Esophagus mucosa (tissue), 1 donor: ENCODE results near the gene ROCK1. TPM values are rescaled to one million over a fixed set of nuclear protein-coding genes. Genes with fewer than 3 reads are reported as not detected.

ENCODE experiments used
- ATAC-seq: fragments of 200-7000 bp; cut with Tn5 transposase; one replicate; pipeline ENCODE4 v1.9.1; 2020
- total RNA-seq: library from RNA; stranded (reverse); gene quantifications from one replicate; pipeline ENCODE4 v1.2.4, GENCODE V29; 2023
- donor health status: DM: yes; HTN: yes; CAD: no.

Gene ROCK1
- total RNA-seq, 1 donor from 2014 or later: 16.8 TPM

- ATAC-seq: no peak
These were observed 5.7 kb downstream of the ROCK1 start for GRCh38 chr18:21105936-21106335.

DNA sequence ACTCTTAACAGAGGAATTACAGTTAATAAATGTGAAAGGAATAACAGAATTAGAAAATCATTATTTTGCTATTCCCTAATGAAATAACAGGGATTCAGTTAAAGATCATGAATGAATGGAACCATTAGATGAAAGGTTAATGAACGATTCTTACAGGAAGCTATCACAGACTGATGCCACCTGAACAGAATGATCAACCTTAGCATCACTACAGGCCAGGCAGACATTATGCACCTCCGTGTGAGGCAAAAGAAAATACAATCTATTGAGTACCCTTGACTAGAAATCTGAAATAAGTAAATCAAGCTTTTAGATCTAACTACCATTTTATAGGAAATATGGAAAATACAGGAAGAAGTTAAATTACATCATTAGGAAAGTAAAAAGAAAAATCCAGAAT, 10.4 kb downstream of the ROCK1 start:
- ATAC-seq: no peak

GRCh38 chr18:21100678-21101077, 10.9 kb downstream of the ROCK1 start:
- ATAC-seq: no peak

DNA sequence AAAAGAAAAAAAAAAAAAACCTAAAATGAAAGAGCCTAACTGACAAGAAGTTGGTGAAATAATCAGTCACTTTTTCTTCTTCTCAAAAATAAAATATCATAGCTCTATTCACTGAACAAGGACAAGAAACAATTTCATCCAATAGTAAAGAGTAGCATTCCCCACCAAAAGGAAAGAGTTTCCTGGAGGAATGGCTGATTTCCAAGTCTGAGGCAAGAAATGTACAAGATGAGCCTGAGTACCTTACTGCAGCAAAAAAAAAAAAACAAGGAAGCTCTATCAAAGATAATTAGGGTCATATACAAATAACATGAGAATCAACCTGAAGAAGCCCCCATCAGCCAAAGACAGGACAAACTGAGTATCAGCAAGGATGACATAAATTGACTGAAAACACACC, 11.5 kb downstream of the ROCK1 start:
- ATAC-seq: no peak

DNA sequence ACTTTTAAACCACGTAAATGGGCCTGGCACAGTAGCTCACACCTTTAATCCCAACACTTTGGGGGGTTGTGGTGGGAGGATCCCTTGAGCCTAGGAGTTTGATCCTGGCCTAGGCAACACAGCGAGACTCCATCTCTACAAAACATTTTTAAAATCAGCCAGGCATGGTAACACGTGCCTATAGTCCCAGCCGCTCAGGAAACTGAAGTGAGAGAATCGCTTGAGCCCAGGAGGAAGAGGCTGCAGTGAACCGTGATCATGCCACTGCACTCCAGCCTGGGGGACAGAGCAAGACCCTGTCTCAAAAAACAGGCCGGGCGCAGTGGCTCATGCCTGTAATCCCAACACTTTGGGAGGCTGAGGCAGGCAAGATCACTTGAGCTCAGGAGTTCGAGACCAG, 12.2 kb downstream of the ROCK1 start:
- ATAC-seq: no peak

DNA sequence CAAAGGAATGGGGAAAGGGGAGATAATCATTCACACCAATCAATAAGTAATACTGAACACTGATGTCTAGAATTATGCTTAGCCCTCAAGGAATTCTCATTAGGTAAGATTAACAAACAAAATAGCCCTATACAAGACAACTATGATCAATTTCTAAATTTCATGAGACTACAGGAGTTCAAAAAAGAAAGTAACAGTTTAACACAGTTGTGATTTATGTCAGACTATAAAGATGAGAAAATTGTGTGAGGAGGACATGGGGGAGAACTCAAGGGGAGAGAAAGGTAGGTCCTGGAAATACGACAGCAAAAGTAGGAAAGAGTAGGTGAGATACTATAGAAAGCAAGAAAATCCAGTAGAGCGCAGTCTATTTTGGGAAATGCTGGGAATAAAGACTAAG, 14.9 kb downstream of the ROCK1 start:
- ATAC-seq: no peak

- no peak for ATAC-seq
These were observed 18.5 kb downstream of the ROCK1 start for GRCh38 chr18:21093133-21093532.

DNA sequence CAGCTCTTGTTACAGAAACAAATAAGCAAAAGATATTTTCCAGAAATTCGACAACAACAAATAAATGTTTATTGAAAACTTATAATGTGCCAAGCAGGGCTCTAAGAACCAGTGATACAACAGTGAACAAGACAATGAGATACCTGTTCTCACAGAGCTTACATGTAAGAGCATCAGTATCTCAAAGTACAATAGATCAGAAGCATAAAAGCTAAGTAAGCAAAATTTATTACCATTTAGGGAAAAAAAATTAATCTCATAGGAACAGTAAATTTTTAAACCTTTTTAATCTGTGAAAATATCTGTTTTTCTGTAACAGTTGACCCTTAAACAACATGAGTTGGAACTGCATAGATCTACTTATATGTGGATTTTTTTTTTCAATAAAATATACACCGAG, 20.9 kb downstream of the ROCK1 start:
- ATAC-seq: no peak

DNA sequence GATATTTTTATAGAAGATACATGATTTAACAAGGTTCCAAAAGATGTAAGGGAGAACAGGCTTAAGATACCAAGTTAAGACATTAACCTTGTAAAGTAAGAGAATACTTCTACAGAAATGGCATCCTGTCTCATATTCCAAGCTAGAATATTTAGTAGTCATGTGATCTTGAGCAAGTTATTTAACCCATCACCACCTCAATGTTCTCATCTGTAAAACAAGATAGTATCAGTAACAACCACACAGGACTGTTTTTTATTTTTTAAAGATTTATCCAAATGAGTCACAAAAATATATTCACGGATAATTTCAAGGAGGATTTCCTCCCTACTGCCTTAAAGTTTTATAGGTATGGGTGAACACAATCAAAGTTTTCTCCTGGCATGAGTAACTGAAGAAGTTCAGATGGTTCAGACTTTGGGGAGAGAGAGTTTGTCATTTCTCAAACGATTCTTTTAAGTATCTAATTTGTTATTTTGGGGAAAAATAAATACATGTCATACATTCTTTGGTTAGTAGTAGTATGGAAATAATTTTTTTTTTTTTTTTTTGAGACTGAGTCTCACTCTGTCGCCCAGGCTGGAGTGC, 25.9 kb downstream of the ROCK1 start:
- ATAC-seq: no peak

DNA sequence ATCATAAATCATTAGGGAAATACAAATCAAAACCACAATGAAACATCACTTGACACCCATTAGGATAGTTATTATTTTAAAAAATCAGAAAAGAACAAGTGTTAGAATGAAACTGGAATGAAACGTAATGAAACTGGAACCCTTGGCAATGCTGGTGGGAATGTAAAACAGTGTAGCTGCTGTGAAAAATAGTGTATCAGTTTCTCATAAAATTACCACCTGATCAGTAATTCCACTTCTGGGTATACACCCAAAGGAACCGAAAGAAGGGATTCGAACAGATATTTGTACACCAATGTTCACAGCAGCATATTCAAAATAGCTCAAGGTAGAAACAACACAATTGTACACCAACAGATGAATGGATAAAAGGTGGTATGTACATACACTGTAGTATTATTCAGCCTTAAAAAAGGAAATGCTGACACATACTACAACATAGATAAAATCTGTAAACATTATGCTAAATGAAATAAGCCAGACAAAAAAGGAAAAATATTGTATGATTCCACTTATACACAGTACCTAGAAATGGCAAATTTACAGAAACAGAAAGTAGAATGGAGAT, 27.0 kb downstream of the ROCK1 start:
- no peak for ATAC-seq

DNA sequence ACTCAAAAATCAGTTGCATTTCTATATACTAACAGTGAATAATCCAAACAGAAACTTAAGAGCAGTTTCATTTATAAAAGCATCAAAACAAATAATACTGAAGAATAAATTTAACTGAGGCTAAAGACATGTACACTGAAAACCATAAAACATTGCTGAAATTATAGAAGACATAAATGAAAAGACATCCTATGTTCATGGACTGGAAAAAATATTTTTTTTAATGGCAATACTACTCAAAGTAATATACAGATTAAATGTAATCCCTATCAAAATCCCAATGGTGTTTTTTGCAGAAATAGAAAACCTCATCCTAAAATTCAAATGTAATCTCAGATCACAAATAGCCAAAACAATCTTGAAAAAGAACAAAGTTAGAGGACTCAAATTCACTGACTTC, 28.6 kb downstream of the ROCK1 start:
- ATAC-seq: no peak

GRCh38 chr18:21081426-21081825, 30.2 kb downstream of the ROCK1 start:
- ATAC-seq: no peak

- no peak for ATAC-seq
These were observed 31.0 kb downstream of the ROCK1 start for GRCh38 chr18:21080576-21080975.

GRCh38 chr18:21074336-21075323, 37.0 kb downstream of the ROCK1 start:
- ATAC-seq: peak; percentile 52

- no peak for ATAC-seq
These were observed 38.4 kb downstream of the ROCK1 start for GRCh38 chr18:21073180-21073579.

DNA sequence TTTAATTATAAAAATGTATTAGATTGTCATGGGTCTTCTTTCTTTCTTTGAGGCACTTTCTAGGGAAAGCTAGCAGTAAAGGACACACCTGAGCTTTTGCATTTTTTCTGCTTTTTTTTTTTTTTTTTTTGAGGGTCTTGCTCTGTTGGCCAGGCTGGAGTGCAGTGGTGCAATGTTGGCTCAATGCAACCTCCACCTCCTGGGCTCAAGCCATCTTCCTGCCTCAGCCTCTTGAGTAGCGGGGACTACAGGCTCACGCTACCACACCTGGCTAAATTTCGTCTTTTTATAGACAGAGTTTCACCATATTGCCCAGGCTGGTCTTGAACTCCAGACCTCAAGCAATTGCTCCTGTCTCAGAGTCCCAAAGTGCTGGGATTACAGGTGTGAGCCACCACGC, 40.5 kb downstream of the ROCK1 start:
- ATAC-seq: no peak

- ATAC-seq: no peak
These were observed 42.1 kb downstream of the ROCK1 start for GRCh38 chr18:21069468-21069867.

DNA sequence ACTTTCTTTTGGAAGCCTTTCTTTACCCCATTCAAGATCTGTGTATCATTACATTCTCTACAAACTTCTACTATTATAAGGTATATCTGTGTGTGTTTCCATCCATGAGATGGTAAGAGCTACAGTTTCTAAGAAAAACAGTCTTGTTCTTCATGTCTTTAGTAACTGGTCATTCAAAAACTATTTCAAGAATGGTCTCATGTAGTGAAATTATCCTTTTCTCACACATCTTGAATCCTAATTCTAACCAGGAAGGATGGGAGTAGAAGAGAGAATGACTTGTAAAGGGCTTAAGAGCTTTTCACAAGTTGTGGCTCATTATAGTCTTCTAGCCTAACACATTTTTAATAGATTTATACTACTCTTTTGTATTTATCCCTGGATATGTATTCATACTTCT, 47.3 kb downstream of the ROCK1 start:
- ATAC-seq: no peak

GRCh38 chr18:21063011-21063410, 48.6 kb downstream of the ROCK1 start:
- no peak for ATAC-seq

DNA sequence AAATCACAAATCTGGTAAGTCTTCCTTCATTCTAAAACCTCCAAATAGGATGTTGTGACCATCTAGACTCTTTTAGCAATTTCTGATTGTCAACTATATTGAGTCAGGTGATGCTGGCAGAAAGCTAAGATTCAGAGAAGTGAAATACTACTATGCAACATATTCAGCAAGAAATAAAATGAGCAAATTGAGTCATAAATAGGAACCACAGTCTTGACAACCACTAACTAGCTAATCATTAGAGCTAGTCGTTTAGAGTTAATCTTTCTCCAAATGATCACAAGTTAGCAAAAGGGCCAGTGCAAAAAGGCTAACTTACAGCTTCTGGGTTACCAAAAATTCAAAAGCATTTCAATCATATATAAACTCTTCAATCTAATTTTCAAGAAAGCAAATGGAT, 54.5 kb downstream of the ROCK1 start:
- ATAC-seq: no peak

- ATAC-seq: peak; percentile 78
These were observed 55.1 kb downstream of the ROCK1 start for GRCh38 chr18:21056545-21056944.

DNA sequence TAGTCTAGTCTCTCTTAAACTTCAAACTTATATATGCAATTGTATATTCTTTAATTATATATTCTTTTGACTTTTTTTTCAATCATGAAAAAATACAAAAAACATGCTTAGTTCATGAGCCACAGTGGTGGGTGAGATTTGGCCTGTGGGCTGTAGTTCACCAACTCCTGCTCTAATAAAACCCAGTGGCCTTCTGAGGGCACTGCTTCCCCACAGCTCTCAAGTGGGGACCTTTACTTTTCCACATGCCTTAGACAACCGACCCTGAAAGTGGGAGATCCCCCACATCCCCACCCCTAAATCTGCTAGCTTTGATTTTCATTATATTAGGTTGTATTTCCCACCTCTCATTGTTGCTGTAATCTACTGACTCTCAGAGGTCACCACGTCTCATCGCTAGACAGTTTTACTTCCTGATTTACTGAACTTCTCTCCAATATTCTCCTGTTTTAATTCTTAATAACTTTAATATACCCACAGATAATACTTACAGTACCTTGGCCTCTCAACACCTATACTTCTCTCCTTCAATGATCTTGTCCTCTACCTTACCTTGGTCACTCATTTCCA, 57.3 kb downstream of the ROCK1 start:
- ATAC-seq: no peak

GRCh38 chr18:21053127-21053526, 58.5 kb downstream of the ROCK1 start:
- ATAC-seq: peak; percentile 76
